HG02588 (cell line): Measurements from ENCODE around the gene GMDS.
"Not testable (repeated sequence)": the region's sequence is repeated elsewhere in the genome, so short reads cannot be mapped to it uniquely, and the experiment has no call there.

Experiments used
- ATAC-seq: cut with Tn5 transposase; IDR thresholded peaks from one replicate; pipeline ENCODE4 v1.9.1; 2021; ENCODE audit warnings: mild to moderate bottlenecking, moderate library complexity; ENCODE audit not compliant: unreplicated experiment

GMDS gene

GRCh38 chr6:1846611-1847010 lies 398.8 kb downstream of the GMDS start:
- no peak for ATAC-seq

GRCh38 chr6:1845543-1845942 lies 399.9 kb downstream of the GMDS start:
- ATAC-seq, result not testable (repeated sequence)

GRCh38 chr6:1842334-1842733 lies 403.1 kb downstream of the GMDS start:
- ATAC-seq, result no peak

GRCh38 chr6:1841136-1841535 lies 404.3 kb downstream of the GMDS start:
- no peak for ATAC-seq

GRCh38 chr6:1840491-1841121 lies 404.8 kb downstream of the GMDS start:
- ATAC-seq, result no peak

GRCh38 chr6:1839361-1839760 lies 406.0 kb downstream of the GMDS start:
- no peak for ATAC-seq

- no peak for ATAC-seq
These were observed 406.7 kb downstream of the GMDS start for GRCh38 chr6:1838604-1839213.

- no peak for ATAC-seq
These were observed 407.6 kb downstream of the GMDS start for GRCh38 chr6:1837826-1838225.

GRCh38 chr6:1836690-1837089 lies 408.7 kb downstream of the GMDS start:
- no peak for ATAC-seq

GRCh38 chr6:1834646-1835516 lies 410.5 kb downstream of the GMDS start:
- no peak for ATAC-seq

GRCh38 chr6:1834207-1834606 lies 411.2 kb downstream of the GMDS start:
- no peak for ATAC-seq

GRCh38 chr6:1832844-1833787 lies 412.3 kb downstream of the GMDS start:
- ATAC-seq, result no peak

GRCh38 chr6:1832358-1832757 lies 413.0 kb downstream of the GMDS start:
- ATAC-seq, result no peak

- ATAC-seq, result no peak
These were observed 417.2 kb downstream of the GMDS start for GRCh38 chr6:1827984-1828793.

- no peak for ATAC-seq
These were observed 419.5 kb downstream of the GMDS start for GRCh38 chr6:1825926-1826325.

GRCh38 chr6:1825277-1825676 lies 420.1 kb downstream of the GMDS start:
- ATAC-seq, result no peak

- no peak for ATAC-seq
These were observed 423.8 kb downstream of the GMDS start for GRCh38 chr6:1821513-1822183.

GRCh38 chr6:1821164-1821512 lies 424.3 kb downstream of the GMDS start:
- ATAC-seq, result no peak

GRCh38 chr6:1820714-1821113 lies 424.7 kb downstream of the GMDS start:
- ATAC-seq, result no peak

- ATAC-seq, result no peak
These were observed 425.2 kb downstream of the GMDS start for GRCh38 chr6:1820165-1820564.
